NCI-H524 treated with DMSO at 0.1 percent for 48 hours (cell line): Measurements from ENCODE around the gene NSUN2.
"Not testable (repeated sequence)": the region's sequence is repeated elsewhere in the genome, so short reads cannot be mapped to it uniquely, and the experiment has no call there.

Source experiments
- DNase-seq: peaks from one replicate; lab custom pipeline; 2025; lab: John Stamatoyannopoulos, UW

NSUN2 gene

GRCh38 chr5:6583049-6583880 is 49.6 kb downstream of the NSUN2 start:
- DNase-seq, result no peak

GRCh38 chr5:6582507-6583048 is 50.3 kb downstream of the NSUN2 start:
- no peak for DNase-seq

- no peak for DNase-seq
Observed at GRCh38 chr5:6581559-6582426, 51.1 kb downstream of the NSUN2 start.

- DNase-seq, result no peak
Observed at GRCh38 chr5:6581090-6581489, 51.8 kb downstream of the NSUN2 start.

GRCh38 chr5:6579535-6579934 is 53.3 kb downstream of the NSUN2 start:
- no peak for DNase-seq

- no peak for DNase-seq
Observed at GRCh38 chr5:6578676-6579343, 54.0 kb downstream of the NSUN2 start.

GRCh38 chr5:6576861-6577501 is 55.9 kb downstream of the NSUN2 start:
- DNase-seq, result peak; percentile 29

GRCh38 chr5:6574537-6575245 is 58.2 kb downstream of the NSUN2 start:
- no peak for DNase-seq

GRCh38 chr5:6574111-6574510 is 58.7 kb downstream of the NSUN2 start:
- DNase-seq, result no peak

GRCh38 chr5:6573651-6574101 is 59.2 kb downstream of the NSUN2 start:
- DNase-seq, result no peak

- no peak for DNase-seq
Observed at GRCh38 chr5:6572825-6573380, 59.9 kb downstream of the NSUN2 start.

- no peak for DNase-seq
Observed at GRCh38 chr5:6572086-6572824, 60.6 kb downstream of the NSUN2 start.

GRCh38 chr5:6571607-6572006 is 61.2 kb downstream of the NSUN2 start:
- not testable (repeated sequence) for DNase-seq

GRCh38 chr5:6570530-6570929 is 62.3 kb downstream of the NSUN2 start:
- DNase-seq, result no peak

GRCh38 chr5:6568889-6569288 is 64.0 kb downstream of the NSUN2 start:
- no peak for DNase-seq

GRCh38 chr5:6568383-6568782 is 64.5 kb downstream of the NSUN2 start:
- DNase-seq, result no peak

- DNase-seq, result no peak
Observed at GRCh38 chr5:6567835-6568234, 65.0 kb downstream of the NSUN2 start.

GRCh38 chr5:6567068-6567467 is 65.8 kb downstream of the NSUN2 start:
- no peak for DNase-seq

- no peak for DNase-seq
Observed at GRCh38 chr5:6565492-6565891, 67.4 kb downstream of the NSUN2 start.
